GM21576 (cell line): ENCODE data around the gene PRR11.
A peak's percentile ranks its signal among the peaks of the same experiment; 100 is the strongest.
"Not testable (repeated sequence)": the region's sequence is repeated elsewhere in the genome, so short reads cannot be mapped to it uniquely, and the experiment has no call there.

Experiments
- ATAC-seq: cut with Tn5 transposase; IDR thresholded peaks from one replicate; pipeline ENCODE4 v1.9.1; 2021; ENCODE audit warnings: mild to moderate bottlenecking, moderate library complexity; ENCODE audit not compliant: unreplicated experiment

Gene PRR11

DNA sequence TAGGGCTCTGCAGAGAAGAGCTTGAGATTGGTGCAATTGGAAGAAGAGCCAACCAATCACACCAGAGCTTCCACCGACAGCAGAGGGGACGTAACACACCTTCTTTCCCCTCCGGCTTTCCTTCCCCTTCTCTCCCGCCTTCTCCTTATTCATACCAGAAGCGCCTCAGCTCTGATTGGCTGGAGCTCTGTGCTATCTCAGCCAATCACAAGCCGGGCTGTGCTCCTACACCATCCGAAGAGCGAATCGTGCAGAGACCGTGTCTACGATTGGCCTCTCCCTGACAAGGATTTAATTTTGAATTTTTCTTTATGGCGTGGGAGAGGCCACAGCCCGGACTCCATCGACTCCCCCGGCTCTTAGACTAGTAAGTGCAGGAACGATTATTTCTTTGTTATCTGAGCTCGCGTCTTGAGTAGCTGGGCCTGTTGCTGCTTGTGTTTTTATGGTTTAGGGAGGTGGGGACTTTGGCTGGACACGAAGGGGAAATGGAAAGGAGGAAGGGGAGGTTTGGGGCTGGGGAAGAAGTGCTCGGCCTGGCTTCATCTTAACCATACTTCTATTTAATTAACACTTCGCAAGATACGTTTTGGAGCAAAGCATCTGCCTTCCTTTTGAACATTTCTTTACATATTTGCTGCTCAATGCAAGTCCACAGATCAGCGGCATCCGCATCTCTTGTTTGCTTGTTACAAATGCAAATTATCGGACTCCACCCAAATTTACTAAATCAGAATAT lies at the start of gene PRR11:
Gene PRR11, plus strand, starts transcription at position 308 of the 739 bp plus-strand sequence. CDS start 14,007 bp downstream, outside the sequence.
- peak; percentile 89 for ATAC-seq

DNA sequence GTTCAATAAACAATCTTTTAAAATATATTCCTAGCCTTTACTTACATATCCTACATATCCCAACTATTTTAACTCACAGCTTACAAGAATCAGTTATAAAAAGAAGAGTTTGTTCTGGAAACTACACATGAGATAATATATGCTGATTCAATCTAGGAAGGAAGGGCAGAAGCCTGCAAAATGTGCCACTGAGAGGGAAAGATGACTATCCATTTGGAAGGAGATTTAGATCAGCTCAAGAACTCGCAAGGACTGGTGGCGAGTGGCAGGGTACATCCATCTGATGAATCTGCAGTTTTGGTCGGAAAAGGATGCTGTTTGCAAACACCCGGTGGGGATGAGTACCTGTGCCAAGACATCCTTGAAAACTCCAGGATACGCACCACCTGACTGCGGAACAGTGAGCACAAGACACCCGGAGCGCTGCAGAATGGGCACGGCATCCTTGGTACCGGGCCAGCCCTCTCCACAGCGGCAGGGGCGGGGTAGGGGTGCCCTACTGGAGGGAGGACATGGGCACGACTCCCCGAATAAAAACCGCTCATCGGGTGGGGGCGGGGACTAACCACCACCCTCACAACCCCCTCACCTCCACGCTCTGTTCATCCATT lies 49.6 kb upstream of the PRR11 start:
- ATAC-seq = peak; percentile 25

DNA sequence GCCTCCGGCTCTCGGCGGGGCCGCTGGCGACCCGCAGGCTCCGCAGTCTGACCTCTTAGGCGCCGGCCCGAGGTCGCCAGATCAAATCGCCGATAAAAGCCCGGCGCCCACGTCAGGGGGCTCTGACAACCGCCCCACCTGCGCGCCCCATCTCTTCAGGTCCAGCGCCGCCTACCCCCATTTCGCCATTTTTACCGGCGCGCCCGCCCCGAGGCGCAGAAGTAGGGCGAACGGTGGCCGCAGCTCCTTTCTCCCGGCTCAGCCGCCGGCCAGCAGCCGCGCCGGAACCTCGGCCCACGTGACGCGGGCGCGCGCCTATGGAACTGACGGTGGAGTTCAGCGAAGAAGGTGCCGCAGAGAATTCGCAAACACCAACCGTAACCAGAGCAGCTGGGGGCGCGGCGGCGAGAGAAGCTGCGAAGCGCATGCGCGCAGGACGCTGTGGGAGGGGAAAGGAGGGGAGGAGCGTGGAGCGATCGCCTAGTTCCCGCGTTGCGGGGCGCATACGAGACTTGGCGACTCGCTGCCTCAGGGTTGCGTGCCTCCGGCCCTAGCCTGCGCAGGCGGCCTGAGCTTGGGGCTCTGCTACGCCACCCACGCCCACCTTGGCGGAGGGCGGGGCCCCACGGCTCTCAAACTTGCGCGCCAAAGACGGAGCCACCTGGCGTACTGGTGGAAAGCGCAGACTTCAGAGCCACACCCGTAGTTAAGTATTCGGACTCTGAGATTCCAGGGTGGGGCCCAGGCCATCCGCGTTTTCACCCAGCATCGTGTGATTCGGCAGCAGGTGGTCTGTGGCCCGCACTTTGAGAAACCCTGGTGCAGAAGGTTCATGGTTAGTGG lies 48.9 kb upstream of the PRR11 start, which contains the start of gene TRIM37:
Gene TRIM37, minus strand, starts transcription at position 418 of the 843 bp plus-strand sequence. CDS start 419 bp downstream, outside the sequence.
- ATAC-seq = peak; percentile 90

DNA sequence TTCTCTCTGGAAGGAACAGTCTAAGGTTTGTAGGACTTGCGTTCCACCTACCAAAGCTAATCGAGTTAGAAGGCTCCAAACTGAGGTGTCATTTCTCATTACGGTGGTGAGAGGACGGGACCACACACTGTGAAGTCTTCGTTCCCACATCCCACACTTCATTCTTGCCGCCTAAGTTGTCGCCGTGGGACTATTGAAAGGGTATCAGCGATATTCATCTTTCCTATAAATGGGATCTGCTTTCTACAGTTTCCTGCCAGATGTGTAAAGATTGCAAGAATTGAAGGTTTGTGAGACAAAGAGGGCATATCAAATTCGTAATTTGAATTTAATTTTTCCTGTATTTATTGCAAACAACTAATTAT lies 48.3 kb upstream of the PRR11 start:
- ATAC-seq = no peak

DNA sequence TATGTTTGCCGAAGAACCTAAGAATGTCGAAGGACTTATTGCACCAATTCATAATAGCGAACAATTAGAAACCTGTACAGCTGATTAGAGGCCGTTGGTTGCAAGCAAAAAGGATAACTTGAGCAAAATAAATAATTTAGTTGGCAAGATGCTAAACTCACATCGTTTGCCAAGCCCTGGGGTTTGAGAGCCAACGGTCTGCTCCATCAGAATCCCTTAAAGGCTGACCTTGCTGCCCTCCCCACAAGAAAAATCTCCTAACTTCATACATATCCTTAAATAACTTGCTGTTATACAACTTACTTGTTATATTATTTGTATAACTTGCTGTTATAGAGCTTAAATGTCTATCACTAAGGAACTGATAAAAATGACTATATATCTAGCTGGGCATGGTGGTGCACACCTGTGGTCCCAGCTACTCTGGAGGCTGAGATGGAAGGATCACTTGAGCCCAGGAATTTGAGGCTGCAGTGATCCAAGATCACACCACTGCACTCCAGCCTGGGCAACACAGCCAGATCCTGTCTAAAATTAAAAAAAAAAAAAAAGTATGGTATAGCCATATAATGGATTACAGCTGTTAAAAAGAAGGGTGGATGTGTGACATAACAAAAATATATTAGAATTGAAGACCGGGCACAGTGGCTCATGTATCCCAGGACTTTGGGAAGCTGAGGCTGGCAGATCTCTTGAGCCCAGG lies 47.0 kb upstream of the PRR11 start:
- ATAC-seq = no peak

DNA sequence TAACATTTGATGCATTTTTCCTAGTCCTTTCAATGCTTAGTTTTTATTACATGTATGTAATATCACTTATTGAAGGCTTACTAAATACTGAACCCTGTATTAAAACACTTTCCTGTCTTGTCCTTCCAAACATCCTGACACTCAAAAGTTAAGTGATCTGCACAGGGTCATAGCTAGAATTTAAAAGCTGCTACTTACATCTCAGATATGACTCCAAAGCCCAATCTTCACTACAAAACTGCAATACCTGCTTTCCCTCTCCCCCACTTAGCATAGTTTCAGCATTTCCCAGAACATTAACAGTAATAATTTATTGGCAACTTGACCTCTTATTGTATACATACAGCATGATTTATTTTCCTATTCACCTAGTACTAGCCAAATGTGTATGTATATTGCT lies 44.6 kb upstream of the PRR11 start:
- no peak for ATAC-seq

- ATAC-seq = no peak
Observed at GRCh38 chr17:59111539-59111938, 44.0 kb upstream of the PRR11 start.

GRCh38 chr17:59115474-59115873 lies 40.1 kb upstream of the PRR11 start:
- ATAC-seq = no peak

GRCh38 chr17:59121901-59122480 lies 33.6 kb upstream of the PRR11 start:
- no peak for ATAC-seq

DNA sequence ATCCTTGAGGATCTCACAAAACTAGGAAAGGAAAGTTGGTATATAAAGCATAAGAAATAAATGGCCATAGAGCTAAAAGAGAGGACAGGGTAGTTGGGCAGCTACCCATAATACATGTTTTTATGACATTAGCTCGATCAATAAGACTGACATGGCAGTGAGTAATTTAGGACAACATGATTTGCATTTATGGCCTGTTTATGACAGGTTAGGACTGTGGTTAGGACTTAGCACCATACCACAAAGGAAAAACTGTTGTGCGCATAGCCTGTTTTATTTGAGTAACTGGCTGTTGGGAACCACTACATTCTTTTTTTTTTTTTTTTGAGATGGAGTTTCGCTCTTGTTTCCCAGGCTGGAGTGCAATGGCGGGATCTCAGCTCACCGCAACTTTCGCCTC lies 30.9 kb upstream of the PRR11 start:
- no peak for ATAC-seq

DNA sequence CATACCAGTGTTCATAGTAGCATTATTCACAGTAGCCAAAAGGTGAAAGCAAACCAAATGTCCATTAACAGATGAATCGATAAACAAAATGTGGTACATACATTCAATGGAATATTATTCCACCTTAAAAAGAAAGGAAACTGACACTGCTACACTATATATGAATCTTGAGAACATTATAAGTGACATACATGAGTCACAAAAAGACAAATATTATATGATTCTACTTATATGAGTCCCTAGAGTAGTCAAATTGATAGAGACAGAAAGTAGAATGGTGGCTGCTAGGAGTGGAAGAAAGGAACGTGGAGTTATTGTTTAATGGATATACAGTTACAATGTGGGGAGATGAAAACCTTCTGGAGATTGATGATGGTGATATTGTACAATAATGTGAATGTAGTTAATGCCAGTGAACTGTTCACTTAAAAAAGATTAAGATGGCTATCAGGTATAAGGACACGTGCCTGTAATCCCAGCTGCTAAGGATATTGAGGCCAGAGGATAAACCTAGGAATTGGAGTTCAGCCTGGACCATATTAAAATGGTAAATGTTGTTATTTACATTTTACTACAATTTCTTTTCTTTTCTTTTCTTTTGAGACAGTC lies 28.6 kb upstream of the PRR11 start:
- no peak for ATAC-seq

GRCh38 chr17:59129814-59130213 lies 25.7 kb upstream of the PRR11 start:
- ATAC-seq = no peak

DNA sequence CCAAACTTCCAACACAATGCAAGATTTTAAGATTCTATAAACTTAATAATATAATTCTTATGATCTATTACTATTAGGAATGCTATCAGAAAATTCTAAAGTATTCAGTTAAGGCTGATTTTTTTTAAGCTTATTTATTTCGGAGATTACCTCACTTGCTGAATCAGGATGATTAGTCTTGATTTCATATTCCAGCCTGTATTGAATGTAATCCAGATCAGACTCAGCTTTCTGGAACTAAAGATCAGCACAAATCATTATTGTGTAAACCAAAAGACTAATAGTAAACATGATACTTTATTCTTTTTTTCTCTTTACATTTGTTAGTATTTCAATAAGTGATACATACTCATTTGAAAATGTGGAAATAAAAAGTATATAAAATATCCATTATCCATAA lies 24.4 kb upstream of the PRR11 start:
- ATAC-seq = no peak

DNA sequence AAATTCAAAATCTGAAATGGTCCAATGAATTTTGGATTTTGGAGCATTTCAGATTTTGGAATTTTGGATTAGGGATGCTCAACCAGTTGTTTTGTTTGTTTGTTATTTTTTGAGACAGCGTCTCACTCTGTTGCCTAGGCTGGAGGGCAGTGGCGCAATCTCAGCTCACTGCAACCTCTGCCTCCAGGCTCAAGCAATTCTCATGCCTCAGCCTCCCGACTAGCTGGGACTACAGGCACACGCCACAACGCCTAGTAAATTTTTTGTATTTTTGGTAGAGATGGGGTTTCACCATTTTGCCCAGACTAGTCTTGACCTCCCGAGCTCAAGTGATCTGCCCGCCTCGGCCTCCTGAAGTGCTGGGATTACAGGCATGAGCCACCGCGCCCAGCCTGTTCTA lies 17.2 kb upstream of the PRR11 start:
- ATAC-seq = not testable (repeated sequence)

- no peak for ATAC-seq
Observed at GRCh38 chr17:59139939-59140338, 15.6 kb upstream of the PRR11 start.

DNA sequence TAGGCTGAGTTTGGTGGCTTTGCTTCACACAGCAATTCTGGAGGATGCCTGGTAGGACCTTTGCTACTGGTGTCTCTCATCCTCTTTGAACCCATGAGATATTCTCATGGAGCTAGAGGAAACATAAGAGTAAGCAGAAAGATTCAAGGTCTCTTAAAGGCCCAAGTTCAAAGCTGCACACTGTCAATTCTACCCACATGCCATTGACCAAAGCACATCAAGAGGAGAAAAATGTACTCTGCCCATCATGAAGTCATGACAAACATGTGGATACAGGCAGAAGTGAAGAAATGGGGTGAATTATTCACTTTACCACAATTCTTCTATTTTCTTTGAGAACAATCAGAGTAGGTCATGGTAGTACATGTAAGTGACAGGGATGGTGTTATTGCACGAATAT lies 13.7 kb upstream of the PRR11 start:
- ATAC-seq = no peak

DNA sequence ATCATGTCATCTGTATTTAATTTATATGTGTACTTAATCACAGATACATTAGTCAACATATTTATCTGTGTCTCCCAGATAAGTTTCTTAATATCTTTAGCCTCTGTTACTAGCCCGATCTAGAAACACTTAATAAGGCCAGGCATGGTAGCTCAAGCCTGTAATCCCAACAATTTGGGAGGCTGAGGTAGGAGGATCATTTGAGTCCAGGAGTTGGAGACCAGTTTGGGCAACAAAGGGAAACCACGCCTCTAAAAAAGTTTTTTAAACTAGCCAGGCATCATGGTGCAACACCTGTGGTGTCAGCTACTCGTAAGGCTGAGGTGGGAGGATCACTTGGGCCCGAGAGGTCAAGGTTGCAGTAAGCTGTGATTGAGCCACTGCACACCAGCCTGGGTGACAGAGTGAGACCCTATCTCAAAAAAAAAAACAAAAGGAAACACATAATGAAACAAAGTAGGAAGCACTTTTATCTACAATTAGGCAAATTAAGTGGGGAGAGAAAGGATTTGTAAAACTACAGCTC lies 9.9 kb upstream of the PRR11 start:
- ATAC-seq = no peak

DNA sequence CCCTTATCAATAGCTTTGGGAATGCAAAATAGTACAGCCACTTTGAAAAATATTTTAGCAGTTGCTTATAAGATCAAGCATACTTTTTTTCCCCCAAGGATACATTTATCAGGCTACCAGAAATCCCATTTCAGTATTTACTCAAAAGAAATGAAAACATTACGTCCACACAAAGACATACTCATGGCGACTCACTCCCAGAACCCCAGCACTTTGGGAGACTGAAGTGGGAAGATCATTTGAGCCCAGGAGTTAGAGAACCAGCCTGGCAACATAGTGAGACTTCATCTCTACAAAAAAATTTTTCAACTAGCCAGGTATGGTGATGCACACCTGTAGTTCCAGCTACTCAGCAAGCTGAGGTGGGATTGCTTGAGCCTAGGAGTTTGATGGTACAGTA lies 6.5 kb upstream of the PRR11 start:
- ATAC-seq = no peak

- ATAC-seq = no peak
Observed at GRCh38 chr17:59149841-59150511, 5.6 kb upstream of the PRR11 start.

GRCh38 chr17:59151006-59151405 lies 4.5 kb upstream of the PRR11 start:
- no peak for ATAC-seq
